HEK293 (cell line): ENCODE results near the gene ZBTB5.

Source experiments
- CTCF ChIA-PET: fragments of 350-600 bp; formaldehyde crosslinking; extraction: SDS; loops from one replicate; lab custom pipeline; 2021; ENCODE audit warnings: antibody characterized with exemption; lab: Yijun Ruan, JAX
- POLR2A ChIA-PET: fragments of 300-600 bp; formaldehyde crosslinking; extraction: SDS; loops from one replicate; lab custom pipeline; 2020; ENCODE audit warnings: antibody characterized with exemption, inconsistent platforms; lab: Yijun Ruan, JAX
- H3K27ac ChIP-seq: fragments of 200-500 bp; sonication (Bioruptor generic); 2 replicates; pipeline ENCODE4 v1.5.1; 2014; ENCODE audit warnings: low read depth, low read length, control low read depth, inconsistent platforms; ENCODE audit errors: extremely low read depth
- H3K36me3 ChIP-seq, 2 experiments: fragments of 200-500 bp in 1 of 2; sonication (Bioruptor generic) in 1 of 2; 1 replicate in 1 of 2; 2 replicates in 1 of 2; pipeline ENCODE4 v1.5.1; 2014 to 2017; ENCODE audit warnings: inconsistent platforms in 2 of 2, low read length in 2 of 2; ENCODE audit not compliant: control insufficient read depth in 2 of 2, insufficient read depth in 1 of 2
- H3K4me1 ChIP-seq: fragments of 200-500 bp; sonication (Bioruptor generic); 2 replicates; pipeline ENCODE4 v1.5.1; 2014; ENCODE audit warnings: mild to moderate bottlenecking, low read length, inconsistent platforms; ENCODE audit not compliant: control insufficient read depth, insufficient read depth
- H3K4me3 ChIP-seq: 2 replicates; pipeline ENCODE4 v1.5.1; 2011; ENCODE audit warnings: low read depth, mild to moderate bottlenecking, control low read depth, low read length, moderate library complexity
- H3K9me3 ChIP-seq: fragments of 200-500 bp; sonication (Bioruptor generic); 2 replicates; pipeline ENCODE4 v1.5.1; 2014; ENCODE audit warnings: low read depth, low read length, inconsistent platforms; ENCODE audit not compliant: control insufficient read depth, insufficient read depth
- BCL11A ChIP-seq: fragments of 450-650 bp; formaldehyde crosslinking; IDR thresholded peaks from 2 replicates; pipeline ENCODE4 v1.5.1; 2016; ENCODE audit warnings: low read depth, missing biosample characterization, missing genetic modification characterization
- BCL11B ChIP-seq: fragments of 450-650 bp; formaldehyde crosslinking; IDR thresholded peaks from 2 replicates; pipeline ENCODE4 v1.5.1; 2016; ENCODE audit warnings: low read depth, missing biosample characterization, missing genetic modification characterization
- GLI4 ChIP-seq: fragments of 450-650 bp; formaldehyde crosslinking; IDR thresholded peaks from 2 replicates; pipeline ENCODE4 v1.5.1; 2016; ENCODE audit warnings: missing biosample characterization, missing genetic modification characterization
- GLIS2 ChIP-seq: fragments of 450-650 bp; formaldehyde crosslinking; IDR thresholded peaks from 2 replicates; pipeline ENCODE4 v1.5.1; 2016; ENCODE audit warnings: missing biosample characterization, missing genetic modification characterization
- KLF16 ChIP-seq: fragments of 450-650 bp; formaldehyde crosslinking; IDR thresholded peaks from 2 replicates; pipeline ENCODE4 v1.5.1; 2017; ENCODE audit warnings: missing biosample characterization, missing genetic modification characterization
- PBX3 ChIP-seq: sonication (generic); formaldehyde crosslinking; IDR thresholded peaks from 2 replicates; pipeline ENCODE4 v1.8.1; 2022; ENCODE audit warnings: mild to moderate bottlenecking, moderate library complexity, missing genetic modification reagents
- ZBTB21 ChIP-seq: fragments of 450-650 bp; formaldehyde crosslinking; IDR thresholded peaks from 2 replicates; pipeline ENCODE4 v1.5.1; 2017; ENCODE audit warnings: missing biosample characterization, missing genetic modification characterization
- ZBTB48 ChIP-seq: fragments of 450-650 bp; formaldehyde crosslinking; IDR thresholded peaks from 2 replicates; pipeline ENCODE4 v1.5.1; 2016; ENCODE audit warnings: missing biosample characterization, missing genetic modification characterization
- ZNF174 ChIP-seq: fragments of 450-650 bp; formaldehyde crosslinking; IDR thresholded peaks from 2 replicates; pipeline ENCODE4 v1.5.0; 2017; ENCODE audit warnings: missing biosample characterization, mild to moderate bottlenecking, missing genetic modification characterization
- ZNF223 ChIP-seq: fragments of 450-650 bp; formaldehyde crosslinking; IDR thresholded peaks from 2 replicates; pipeline ENCODE4 v1.5.1; 2016; ENCODE audit warnings: missing biosample characterization, missing genetic modification characterization
- ZNF416 ChIP-seq: fragments of 450-650 bp; formaldehyde crosslinking; IDR thresholded peaks from 2 replicates; pipeline ENCODE4 v1.5.1; 2016; ENCODE audit warnings: missing biosample characterization, missing genetic modification characterization
- ZNF426 ChIP-seq: fragments of 450-650 bp; formaldehyde crosslinking; IDR thresholded peaks from 2 replicates; pipeline ENCODE4 v1.5.1; 2017; ENCODE audit warnings: missing biosample characterization, missing genetic modification characterization, mild to moderate bottlenecking, inconsistent platforms, moderate library complexity
- ZNF433 ChIP-seq: fragments of 450-650 bp; formaldehyde crosslinking; IDR thresholded peaks from 2 replicates; pipeline ENCODE4 v1.5.1; 2016; ENCODE audit warnings: missing biosample characterization, missing genetic modification characterization, low read depth
- ZNF488 ChIP-seq: fragments of 450-650 bp; formaldehyde crosslinking; IDR thresholded peaks from 2 replicates; pipeline ENCODE4 v1.5.1; 2016; ENCODE audit warnings: missing biosample characterization, missing genetic modification characterization
- ZNF549 ChIP-seq: fragments of 450-650 bp; IDR thresholded peaks from 2 replicates; pipeline ENCODE4 v1.5.1; 2018; ENCODE audit warnings: missing biosample characterization, missing genetic modification characterization, mild to moderate bottlenecking, inconsistent platforms, moderate library complexity
- ZNF623 ChIP-seq: fragments of 450-650 bp; formaldehyde crosslinking; IDR thresholded peaks from 2 replicates; pipeline ENCODE4 v1.5.1; 2016; ENCODE audit warnings: missing biosample characterization, missing genetic modification characterization
- ZNF660 ChIP-seq: fragments of 450-650 bp; IDR thresholded peaks from 2 replicates; pipeline ENCODE4 v1.5.1; 2018; ENCODE audit warnings: missing biosample characterization, mild to moderate bottlenecking, missing genetic modification characterization
- ZNF677 ChIP-seq: fragments of 450-650 bp; IDR thresholded peaks from 2 replicates; pipeline ENCODE4 v1.5.0; 2018; ENCODE audit warnings: missing biosample characterization, mild to moderate bottlenecking, missing genetic modification characterization, moderate library complexity
- ZNF768 ChIP-seq: fragments of 450-650 bp; formaldehyde crosslinking; IDR thresholded peaks from 2 replicates; pipeline ENCODE4 v1.5.1; 2018; ENCODE audit warnings: missing biosample characterization, mild to moderate bottlenecking, missing genetic modification characterization
- ZSCAN4 ChIP-seq: fragments of 450-650 bp; formaldehyde crosslinking; IDR thresholded peaks from 2 replicates; pipeline ENCODE4 v1.5.1; 2017; ENCODE audit warnings: missing biosample characterization, missing genetic modification characterization
- TF ChIP-seq, protein P1 (sequence below): fragments of 450-650 bp; formaldehyde crosslinking; IDR thresholded peaks from 2 replicates; pipeline ENCODE4 v1.5.1; 2016; ENCODE audit warnings: missing biosample characterization, missing genetic modification characterization
- TF ChIP-seq, protein P2 (sequence below): fragments of 450-650 bp; formaldehyde crosslinking; IDR thresholded peaks from 2 replicates; pipeline ENCODE4 v1.5.1; 2016; ENCODE audit warnings: missing biosample characterization, missing genetic modification characterization
- TF ChIP-seq, protein P3 (sequence below): fragments of 450-650 bp; formaldehyde crosslinking; IDR thresholded peaks from 2 replicates; pipeline ENCODE4 v1.5.1; 2016; ENCODE audit warnings: missing biosample characterization, missing genetic modification characterization

ZBTB5 gene

GRCh38 chr9:37445832-37446231, 19.4 kb downstream of the ZBTB5 start:
- H3K36me3 ChIP-seq, result peaks cover 0 to 30% of the 10 kb centered on the region in 2 experiments; a peak in 2 of 3 replicates
- POLR2A ChIA-PET, result interaction anchor here (1.8 kb wide), 1 partner anchor 20 kb away, joined by 5 read pairs; the partner anchor contains the start of gene ZBTB5
- no peaks in the 10 kb centered on the region for H3K9me3 ChIP-seq
- H3K27ac ChIP-seq, result no peak overlapping the region
- no peak overlapping the region for H3K4me3 ChIP-seq
- CTCF ChIA-PET, result interaction anchor here (0.6 kb wide), 1 partner anchor 141 kb away, joined by 7 read pairs; no protein-coding TSS in a partner anchor
- TF ChIP-seq ZNF426 (tag by site-specific recombination) (no peak), BCL11B (no peak), ZNF223 (no peak), ZNF768 (tag by site-specific recombination) (no peak)
- H3K4me1 ChIP-seq, result no peaks in the 10 kb centered on the region

- ChIA-PET POLR2A (interaction anchor here (1.8 kb wide), 1 partner anchor 21 kb away, joined by 5 read pairs; the partner anchor contains the start of gene ZBTB5), CTCF (no interaction called here)
- no peak for TF ChIP-seq ZBTB21 (tag by site-specific recombination)
- no peak for TF ChIP-seq ZNF433 (tag by site-specific recombination)
- TF ChIP-seq ZNF174 (tag by site-specific recombination), result no peak
- TF ChIP-seq ZNF416, result no peak
- no peak for TF ChIP-seq ZNF677 (tag by site-specific recombination)
- TF ChIP-seq ZNF488 (tag by site-specific recombination), result no peak
- TF ChIP-seq ZSCAN4 (tag by site-specific recombination), result no peak
- TF ChIP-seq, protein P1, sequence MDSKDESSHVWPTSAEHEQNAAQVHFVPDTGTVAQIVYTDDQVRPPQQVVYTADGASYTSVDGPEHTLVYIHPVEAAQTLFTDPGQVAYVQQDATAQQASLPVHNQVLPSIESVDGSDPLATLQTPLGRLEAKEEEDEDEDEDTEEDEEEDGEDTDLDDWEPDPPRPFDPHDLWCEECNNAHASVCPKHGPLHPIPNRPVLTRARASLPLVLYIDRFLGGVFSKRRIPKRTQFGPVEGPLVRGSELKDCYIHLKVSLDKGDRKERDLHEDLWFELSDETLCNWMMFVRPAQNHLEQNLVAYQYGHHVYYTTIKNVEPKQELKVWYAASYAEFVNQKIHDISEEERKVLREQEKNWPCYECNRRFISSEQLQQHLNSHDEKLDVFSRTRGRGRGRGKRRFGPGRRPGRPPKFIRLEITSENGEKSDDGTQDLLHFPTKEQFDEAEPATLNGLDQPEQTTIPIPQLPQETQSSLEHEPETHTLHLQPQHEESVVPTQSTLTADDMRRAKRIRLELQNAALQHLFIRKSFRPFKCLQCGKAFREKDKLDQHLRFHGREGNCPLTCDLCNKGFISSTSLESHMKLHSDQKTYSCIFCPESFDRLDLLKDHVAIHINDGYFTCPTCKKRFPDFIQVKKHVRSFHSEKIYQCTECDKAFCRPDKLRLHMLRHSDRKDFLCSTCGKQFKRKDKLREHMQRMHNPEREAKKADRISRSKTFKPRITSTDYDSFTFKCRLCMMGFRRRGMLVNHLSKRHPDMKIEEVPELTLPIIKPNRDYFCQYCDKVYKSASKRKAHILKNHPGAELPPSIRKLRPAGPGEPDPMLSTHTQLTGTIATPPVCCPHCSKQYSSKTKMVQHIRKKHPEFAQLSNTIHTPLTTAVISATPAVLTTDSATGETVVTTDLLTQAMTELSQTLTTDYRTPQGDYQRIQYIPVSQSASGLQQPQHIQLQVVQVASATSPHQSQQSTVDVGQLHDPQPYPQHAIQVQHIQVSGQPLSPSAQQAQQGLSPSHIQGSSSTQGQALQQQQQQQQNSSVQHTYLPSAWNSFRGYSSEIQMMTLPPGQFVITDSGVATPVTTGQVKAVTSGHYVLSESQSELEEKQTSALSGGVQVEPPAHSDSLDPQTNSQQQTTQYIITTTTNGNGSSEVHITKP (tag by site-specific recombination), result no peak
- no peak for TF ChIP-seq BCL11A (tag by site-specific recombination)
- peaks cover 2 to 36% of the 10 kb centered on the region in 2 experiments for H3K36me3 ChIP-seq
- H3K27ac ChIP-seq, result no peak overlapping the region
- H3K4me3 ChIP-seq, result no peak overlapping the region
- H3K4me1 ChIP-seq, result no peaks in the 10 kb centered on the region
- H3K9me3 ChIP-seq, result no peaks in the 10 kb centered on the region
Observed at GRCh38 chr9:37444890-37445289, 20.4 kb downstream of the ZBTB5 start.

GRCh38 chr9:37443566-37443965, 21.7 kb downstream of the ZBTB5 start:
- TF ChIP-seq, protein P2, sequence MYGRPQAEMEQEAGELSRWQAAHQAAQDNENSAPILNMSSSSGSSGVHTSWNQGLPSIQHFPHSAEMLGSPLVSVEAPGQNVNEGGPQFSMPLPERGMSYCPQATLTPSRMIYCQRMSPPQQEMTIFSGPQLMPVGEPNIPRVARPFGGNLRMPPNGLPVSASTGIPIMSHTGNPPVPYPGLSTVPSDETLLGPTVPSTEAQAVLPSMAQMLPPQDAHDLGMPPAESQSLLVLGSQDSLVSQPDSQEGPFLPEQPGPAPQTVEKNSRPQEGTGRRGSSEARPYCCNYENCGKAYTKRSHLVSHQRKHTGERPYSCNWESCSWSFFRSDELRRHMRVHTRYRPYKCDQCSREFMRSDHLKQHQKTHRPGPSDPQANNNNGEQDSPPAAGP (tag by site-specific recombination), result no peak
- TF ChIP-seq, protein P3, sequence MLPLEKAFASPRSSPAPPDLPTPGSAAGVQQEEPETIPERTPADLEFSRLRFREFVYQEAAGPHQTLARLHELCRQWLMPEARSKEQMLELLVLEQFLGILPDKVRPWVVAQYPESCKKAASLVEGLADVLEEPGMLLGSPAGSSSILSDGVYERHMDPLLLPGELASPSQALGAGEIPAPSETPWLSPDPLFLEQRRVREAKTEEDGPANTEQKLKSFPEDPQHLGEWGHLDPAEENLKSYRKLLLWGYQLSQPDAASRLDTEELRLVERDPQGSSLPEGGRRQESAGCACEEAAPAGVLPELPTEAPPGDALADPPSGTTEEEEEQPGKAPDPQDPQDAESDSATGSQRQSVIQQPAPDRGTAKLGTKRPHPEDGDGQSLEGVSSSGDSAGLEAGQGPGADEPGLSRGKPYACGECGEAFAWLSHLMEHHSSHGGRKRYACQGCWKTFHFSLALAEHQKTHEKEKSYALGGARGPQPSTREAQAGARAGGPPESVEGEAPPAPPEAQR, result no peak
- TF ChIP-seq KLF16 (tag by site-specific recombination) (no peak), GLIS2 (no peak), ZNF623 (tag by site-specific recombination) (no peak), GLI4 (no peak), PBX3 (CRISPR knock-in tag) (no peak), ZNF549 (tag by site-specific recombination) (no peak), ZNF660 (tag by site-specific recombination) (no peak), ZBTB48 (tag by site-specific recombination) (no peak)
- H3K36me3 ChIP-seq, result peaks cover 5 to 44% of the 10 kb centered on the region in 2 experiments
- ChIA-PET POLR2A (interaction anchor here (1.8 kb wide), 1 partner anchor 22 kb away, joined by 6 read pairs; the partner anchor contains the start of gene ZBTB5), CTCF (no interaction called here)
- H3K9me3 ChIP-seq, result no peaks in the 10 kb centered on the region
- no peak overlapping the region for H3K27ac ChIP-seq
- no peaks in the 10 kb centered on the region for H3K4me1 ChIP-seq
- no peak overlapping the region for H3K4me3 ChIP-seq
